ENCODE data around the gene CSF1. TPM values are rescaled to one million over a fixed set of nuclear protein-coding genes. Genes with fewer than 3 reads are reported as not detected.

The CSF1 gene
- polyA plus RNA-seq, 1 of the 3 experiments (the other 2 are of a cell fraction): 31.9 TPM

GRCh38 chr1:109877317-109877771 is 33.3 kb upstream of the CSF1 start:
- 26% methylated on average over 6 of the region's 13 CpGs for WGBS (ENCODE audit: low lambda C conversion rate)
- no peak for DNase-seq
- Histone ChIP-seq H3K4me3 (ENCODE audit: low read depth in 2 of 2, low read length in 1 of 2) (no peak overlapping the region), H3K27ac (ENCODE audit: low read depth in 2 of 2, low read length in 1 of 2) (peak overlapping the region; percentile 73 to 76), H3K79me2 (ENCODE audit: insufficient read depth) (no peaks in the 10 kb centered on the region), H3K9me2 (no peaks in the 10 kb centered on the region), H3K27me3 (ENCODE audit: insufficient read depth) (no peaks in the 10 kb centered on the region), H4K20me1 (ENCODE audit: insufficient read depth) (no peaks in the 10 kb centered on the region), H3K4me1 (ENCODE audit: control insufficient read depth in 1 of 2, insufficient read depth in 2 of 2, low read depth in 1 of 2, low read length in 1 of 2) (peaks cover 4 to 28% of the 10 kb centered on the region in 2 experiments; a peak in 3 of 4 replicates), H3K4me2 (peak overlapping the region; percentile 66), H3K9me3 (no peaks in the 10 kb centered on the region), H3K36me3 (replicated peaks in 1 of 2; ENCODE audit: control insufficient read depth in 1 of 2, insufficient read depth in 2 of 2, low read length in 1 of 2) (no peaks in the 10 kb centered on the region), H3K9ac (peak overlapping the region; percentile 54), H2AFZ (ENCODE audit: low read depth) (peak overlapping the region; percentile 82), H3F3A (replicated peaks; ENCODE audit: insufficient read depth) (peaks cover 2% of the 10 kb centered on the region)
- POLR2A ChIA-PET: no interaction called here
- CTCF ChIA-PET: no interaction called here
- no peak for TF ChIP-seq RAD21 (IDR thresholded peaks at IDR 0.05; ENCODE audit: low read length)
- no peak for TF ChIP-seq FOSL2 (IDR thresholded peaks at IDR 0.05; ENCODE audit: borderline replicate concordance, low read depth)
- peak; percentile 51; the same call in 1 of the 2 replicates for TF ChIP-seq REST (IDR thresholded peaks at IDR 0.05; ENCODE audit: low read depth, low read length)
- no peak for TF ChIP-seq NFIC (IDR thresholded peaks at IDR 0.05; ENCODE audit: borderline replicate concordance)
- TF ChIP-seq RXRA (IDR thresholded peaks at IDR 0.05; ENCODE audit: borderline replicate concordance, low read depth): 0 out of 2 replicates have a peak, but pooled peaks have one; percentile 4
- no peak; the same call in 1 of the 2 replicates for TF ChIP-seq SMC3 (IDR thresholded peaks at IDR 0.05; ENCODE audit: low read depth, low read length)
- TF ChIP-seq TAF1 (IDR thresholded peaks at IDR 0.05; ENCODE audit: borderline replicate concordance, low read depth, low read length): 0 out of 2 replicates have a peak, but pooled peaks have one; percentile 25
- TF ChIP-seq TCF12 (IDR thresholded peaks at IDR 0.05): 0 out of 2 replicates have a peak, but pooled peaks have one; percentile 45
- no peak for TF ChIP-seq EZH2phosphoT487 (IDR thresholded peaks at IDR 0.05; ENCODE audit: borderline replicate concordance, low read depth)
- peak; percentile 80 for TF ChIP-seq TEAD4 (IDR thresholded peaks at IDR 0.05; ENCODE audit: borderline replicate concordance, insufficient read depth)
- TF ChIP-seq PBX3 (IDR thresholded peaks at IDR 0.05): no peak
- TF ChIP-seq RCOR1 (IDR thresholded peaks at IDR 0.05; ENCODE audit: low read length): no peak
- peak; percentile 26; the same call in 1 of the 2 replicates for TF ChIP-seq YY1 (IDR thresholded peaks at IDR 0.05; ENCODE audit: low read depth)
- TF ChIP-seq ELF1 (IDR thresholded peaks at IDR 0.05): no peak
- no peak; the same call in none of the 2 replicates for TF ChIP-seq MAX (IDR thresholded peaks at IDR 0.05; ENCODE audit: low read depth)
- TF ChIP-seq GATA2 (CRISPR knock-in tag; IDR thresholded peaks at IDR 0.05): no peak
- no peak for TF ChIP-seq SIN3A (IDR thresholded peaks at IDR 0.05; ENCODE audit: borderline replicate concordance, low read depth, low read length)
- TF ChIP-seq EP300 (IDR thresholded peaks at IDR 0.05; ENCODE audit: borderline replicate concordance in 1 of 2, low read depth in 1 of 2, low read length in 1 of 2): peak in 1 of 2 experiments; percentile 42; a peak in 1 of 4 replicates
- no peak for TF ChIP-seq IRF3 (IDR thresholded peaks at IDR 0.05; ENCODE audit: low read depth, low read length)
- no peak for TF ChIP-seq FOXJ3 (CRISPR knock-in tag; IDR thresholded peaks at IDR 0.05)
- no peak for TF ChIP-seq MXI1 (IDR thresholded peaks at IDR 0.05; ENCODE audit: low read depth, low read length)
- peak; percentile 28; the same call in 1 of the 2 replicates for TF ChIP-seq POLR2AphosphoS5 (IDR thresholded peaks at IDR 0.05; ENCODE audit: low read depth, low read length)
- no peak for TF ChIP-seq CHD2 (IDR thresholded peaks at IDR 0.05; ENCODE audit: low read length, partially characterized antibody)
- TF ChIP-seq ZBTB33 (IDR thresholded peaks at IDR 0.05; ENCODE audit: borderline replicate concordance, low read depth): no peak
- TF ChIP-seq NRF1 (IDR thresholded peaks at IDR 0.05; ENCODE audit: low read depth, low read length): no peak
- no peak for TF ChIP-seq FOXM1 (IDR thresholded peaks at IDR 0.05; ENCODE audit: low read depth)
- no peak for TF ChIP-seq JUND (IDR thresholded peaks at IDR 0.05)

Measured in SK-N-SH (cell line).